Astrocyte (in vitro differentiated cells and primary cell): Measurements from ENCODE around the gene CDC45.

ENCODE experiments used
- EZH2 ChIP-seq: IDR thresholded peaks from 2 replicates; pipeline ENCODE4 v1.6.1; 2012; ENCODE audit warnings: mild to moderate bottlenecking, low read length, inconsistent platforms; ENCODE audit not compliant: insufficient read depth
- TF ChIP-seq, protein P1 (sequence below): IDR thresholded peaks from 2 replicates; pipeline ENCODE4 v1.5.1; 2011; ENCODE audit warnings: low read depth, mild to moderate bottlenecking, inconsistent platforms, low read length, moderate library complexity; ENCODE audit not compliant: insufficient read depth

DNA sequence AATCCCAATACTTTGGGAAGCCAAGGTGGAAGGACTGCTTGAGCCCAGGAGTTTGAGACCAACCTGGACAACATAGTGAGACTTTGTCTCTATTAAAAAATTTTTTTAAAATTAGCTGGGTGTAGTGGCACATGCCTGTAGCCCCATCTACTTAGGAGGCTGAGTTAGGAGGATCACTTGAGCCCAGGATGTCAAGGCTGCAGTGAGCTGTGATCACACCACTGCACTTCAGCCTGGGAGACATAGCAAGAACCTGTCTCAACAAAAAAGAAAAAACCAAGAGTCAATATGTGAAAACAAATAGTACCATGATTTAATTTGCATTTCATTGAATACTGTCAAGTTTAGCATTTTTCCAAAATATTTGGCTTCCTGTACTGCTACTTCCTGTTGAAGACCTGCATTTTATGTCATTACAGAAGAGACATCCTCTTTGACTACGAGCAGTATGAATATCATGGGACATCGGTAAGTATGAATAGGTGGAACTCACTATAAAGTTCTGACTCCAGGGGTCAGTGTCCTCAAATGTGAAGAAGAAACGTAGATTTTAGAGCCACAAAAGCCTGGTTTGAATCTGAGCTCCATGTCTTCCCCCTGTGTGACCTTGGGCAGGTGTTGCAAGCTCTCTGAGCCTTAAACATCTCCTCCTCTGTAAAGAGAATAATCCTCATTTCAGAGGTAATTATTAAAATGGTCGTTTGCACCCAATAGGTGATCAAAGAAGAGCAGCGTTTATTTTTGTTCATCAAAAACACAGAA is 16.0 kb downstream of the CDC45 start:
- TF ChIP-seq, protein P1, sequence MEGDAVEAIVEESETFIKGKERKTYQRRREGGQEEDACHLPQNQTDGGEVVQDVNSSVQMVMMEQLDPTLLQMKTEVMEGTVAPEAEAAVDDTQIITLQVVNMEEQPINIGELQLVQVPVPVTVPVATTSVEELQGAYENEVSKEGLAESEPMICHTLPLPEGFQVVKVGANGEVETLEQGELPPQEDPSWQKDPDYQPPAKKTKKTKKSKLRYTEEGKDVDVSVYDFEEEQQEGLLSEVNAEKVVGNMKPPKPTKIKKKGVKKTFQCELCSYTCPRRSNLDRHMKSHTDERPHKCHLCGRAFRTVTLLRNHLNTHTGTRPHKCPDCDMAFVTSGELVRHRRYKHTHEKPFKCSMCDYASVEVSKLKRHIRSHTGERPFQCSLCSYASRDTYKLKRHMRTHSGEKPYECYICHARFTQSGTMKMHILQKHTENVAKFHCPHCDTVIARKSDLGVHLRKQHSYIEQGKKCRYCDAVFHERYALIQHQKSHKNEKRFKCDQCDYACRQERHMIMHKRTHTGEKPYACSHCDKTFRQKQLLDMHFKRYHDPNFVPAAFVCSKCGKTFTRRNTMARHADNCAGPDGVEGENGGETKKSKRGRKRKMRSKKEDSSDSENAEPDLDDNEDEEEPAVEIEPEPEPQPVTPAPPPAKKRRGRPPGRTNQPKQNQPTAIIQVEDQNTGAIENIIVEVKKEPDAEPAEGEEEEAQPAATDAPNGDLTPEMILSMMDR: peak; percentile 7
- no peak for TF ChIP-seq EZH2
